HCT116 (cell line): ENCODE data around the gene SAMD9. TPM values are rescaled to one million over a fixed set of nuclear protein-coding genes. Genes with fewer than 3 reads are reported as not detected.

Experiments used
- ATAC-seq: fragments of 200-7000 bp; cut with Tn5 transposase; 2 replicates; pipeline ENCODE4 v1.9.1; 2020; ENCODE audit warnings: mild to moderate bottlenecking, moderate library complexity
- BruUV-seq: library from RNA; stranded (reverse); fragments of 400-500 nt; replicated peaks from 2 replicates; lab custom pipeline; 2021; lab: Mats Ljungman, UMichigan
- CTCF ChIA-PET: fragments of 300-600 bp; sonication (Branson Sonifier 250); formaldehyde crosslinking; loops from one replicate; lab custom pipeline; 2021; ENCODE audit warnings: antibody characterized with exemption; lab: Charles Lee
- POLR2A ChIA-PET: fragments of 300-600, 350-600 bp; sonication (Branson Sonifier 250); formaldehyde crosslinking; loops from one replicate; lab custom pipeline; 2021; ENCODE audit warnings: antibody characterized with exemption; lab: Charles Lee
- RAD21 ChIA-PET, 2 experiments: fragments of 300-600 bp; sonication (Branson Sonifier 250); formaldehyde crosslinking; loops; one replicate each; lab custom pipeline; 2023; ENCODE audit warnings: low total read pairs in 2 of 2; ENCODE audit not compliant: uncharacterized antibody in 2 of 2, unreplicated experiment in 2 of 2, low non-redundant PET in 1 of 2; lab: Charles Lee
- DNase-seq: peaks from one replicate; pipeline ENCODE4 v3.0.0-alpha.2; 2010; ENCODE audit warnings: low read depth, low spot score
- H2AFZ ChIP-seq: fragments of 200-600 bp; shearing (Covaris generic), sonication (generic); 2 replicates; pipeline ENCODE4 v1.6.1; 2017; ENCODE audit warnings: low read depth, mixed run types, mixed read lengths, antibody characterized with exemption, low read length; ENCODE audit not compliant: poor library complexity, severe bottlenecking
- H3K27ac ChIP-seq: 2 replicates; pipeline ENCODE4 v1.5.1; 2012; ENCODE audit warnings: low read depth, low read length
- H3K27me3 ChIP-seq: fragments of 200-600 bp; sonication (generic); 2 replicates; pipeline ENCODE4 v1.6.1; 2016; ENCODE audit warnings: mixed run types, low read length, mixed read lengths; ENCODE audit not compliant: insufficient read depth
- H3K36me3 ChIP-seq, 2 experiments: fragments of 200-500 bp in 1 of 2; fragments of 200-600 bp in 1 of 2; sonication (Bioruptor generic) in 1 of 2; sonication (generic) in 1 of 2; 2 replicates each; pipeline versions ENCODE4 v1.5.1 to v1.6.1; 2014 to 2016; ENCODE audit warnings: low read length in 2 of 2, inconsistent platforms in 1 of 2, mixed read lengths in 1 of 2, mixed run types in 1 of 2; ENCODE audit not compliant: insufficient read depth in 2 of 2, control insufficient read depth in 1 of 2
- H3K4me1 ChIP-seq, 2 experiments: fragments of 200-600 bp in 1 of 2; sonication (generic) in 1 of 2; 2 replicates each; pipeline versions ENCODE4 v1.5.1 to v1.6.1; 2012 to 2017; ENCODE audit warnings: low read length in 2 of 2, inconsistent platforms in 1 of 2, mild to moderate bottlenecking in 1 of 2, mixed read lengths in 1 of 2, mixed run types in 1 of 2, moderate library complexity in 1 of 2; ENCODE audit not compliant: insufficient read depth in 2 of 2, control insufficient read depth in 1 of 2
- H3K4me2 ChIP-seq: fragments of 200-600 bp; sonication (generic); 2 replicates; pipeline ENCODE4 v1.6.1; 2017; ENCODE audit warnings: mixed run types, low read length, mixed read lengths
- H3K4me3 ChIP-seq, 2 experiments: fragments of 200-600 bp in 1 of 2; sonication (generic) in 1 of 2; replicated peaks in 1 of 2; 2 replicates each; pipeline ENCODE4 v1.5.1; 2011 to 2016; ENCODE audit warnings: low read length in 2 of 2, control low read depth in 1 of 2, low read depth in 1 of 2, mild to moderate bottlenecking in 1 of 2, mixed read lengths in 1 of 2, mixed run types in 1 of 2
- H3K79me2 ChIP-seq: fragments of 200-600 bp; sonication (generic); 2 replicates; pipeline ENCODE4 v1.6.1; 2017; ENCODE audit warnings: mild to moderate bottlenecking, mixed run types, low read length, moderate library complexity, mixed read lengths; ENCODE audit not compliant: insufficient read depth
- H3K9ac ChIP-seq: fragments of 200-600 bp; sonication (generic); 2 replicates; pipeline ENCODE4 v1.6.1; 2016; ENCODE audit warnings: low read length, mixed read lengths
- H3K9me2 ChIP-seq: fragments of 200-600 bp; sonication (generic), shearing (Covaris generic); 2 replicates; pipeline ENCODE4 v1.6.1; 2017; ENCODE audit warnings: mixed run types, mild to moderate bottlenecking, moderate library complexity; ENCODE audit not compliant: insufficient read depth
- H3K9me3 ChIP-seq, 2 experiments: fragments of 200-500 bp in 1 of 2; fragments of 200-600 bp in 1 of 2; sonication (Bioruptor generic) in 1 of 2; sonication (generic) in 1 of 2; 2 replicates each; pipeline ENCODE4 v1.6.1; 2014 to 2017; ENCODE audit warnings: low read length in 2 of 2, mixed read lengths in 2 of 2, inconsistent platforms in 1 of 2, low read depth in 1 of 2, mild to moderate bottlenecking in 1 of 2, mixed run types in 1 of 2, moderate library complexity in 1 of 2; ENCODE audit not compliant: control insufficient read depth in 1 of 2, insufficient read depth in 1 of 2
- H4K20me1 ChIP-seq: fragments of 200-600 bp; sonication (generic), shearing (Covaris generic); 2 replicates; pipeline ENCODE4 v1.6.1; 2017; ENCODE audit warnings: mixed run types, mild to moderate bottlenecking, moderate library complexity; ENCODE audit not compliant: insufficient read depth
- CBX3 ChIP-seq: IDR thresholded peaks from 2 replicates; pipeline ENCODE4 v1.6.1; 2012; ENCODE audit warnings: low read depth
- CEBPB ChIP-seq: IDR thresholded peaks from 2 replicates; pipeline ENCODE4 v1.6.1; 2012; ENCODE audit warnings: low read depth
- EZH2 ChIP-seq: fragments of 200-600 bp; sonication (generic); IDR thresholded peaks from 2 replicates; pipeline ENCODE4 v1.6.1; 2017; ENCODE audit warnings: antibody characterized with exemption, mixed run types
- EZH2phosphoT487 ChIP-seq: fragments of 200-600 bp; IDR thresholded peaks from 2 replicates; pipeline ENCODE4 v1.6.1; 2018; ENCODE audit warnings: antibody characterized with exemption, borderline replicate concordance
- FOSL1 ChIP-seq: IDR thresholded peaks from 2 replicates; pipeline ENCODE4 v1.6.1; 2012; ENCODE audit warnings: low read depth
- JUND ChIP-seq: IDR thresholded peaks from 2 replicates; pipeline ENCODE4 v1.6.1; 2012
- POLR2A ChIP-seq: IDR thresholded peaks from 2 replicates; pipeline ENCODE4 v1.7.0; 2011; ENCODE audit warnings: borderline replicate concordance; ENCODE audit not compliant: insufficient read depth, insufficient read length; ENCODE audit errors: extremely low read depth
- RAD21 ChIP-seq: IDR thresholded peaks from 2 replicates; pipeline ENCODE4 v1.6.1; 2012; ENCODE audit warnings: low read depth, mild to moderate bottlenecking
- TCF7L2 ChIP-seq: IDR thresholded peaks from 2 replicates; pipeline ENCODE4 v1.7.0; 2011; ENCODE audit warnings: borderline replicate concordance, inconsistent platforms; ENCODE audit not compliant: insufficient read depth, insufficient read length; ENCODE audit errors: extremely low read depth
- YY1 ChIP-seq: IDR thresholded peaks from 2 replicates; pipeline ENCODE4 v1.6.1; 2011; ENCODE audit warnings: low read length, low read depth, moderate library complexity, mild to moderate bottlenecking; ENCODE audit not compliant: insufficient replicate concordance; ENCODE audit errors: extremely low read depth
- ZFX ChIP-seq: fragments of 450-650 bp; IDR thresholded peaks from 2 replicates; pipeline ENCODE4 v1.6.1; 2017
- intact Hi-C: fragments of 100-400 bp; cut with micrococcal nuclease; formaldehyde crosslinking; loops from 2 replicates; pipeline ENCODE4 v1.10.0; 2022
- total RNA-seq: library from RNA; stranded (reverse); gene quantifications from one replicate; pipeline ENCODE4 v1.2.1, GENCODE V29; 2021; ENCODE audit not compliant: unreplicated experiment
- TF ChIP-seq, protein P1 (sequence below): IDR thresholded peaks from 2 replicates; pipeline ENCODE4 v1.6.1; 2012

The SAMD9 gene
- total RNA-seq, 1 experiment from 2014 or later = 5.3 TPM

DNA sequence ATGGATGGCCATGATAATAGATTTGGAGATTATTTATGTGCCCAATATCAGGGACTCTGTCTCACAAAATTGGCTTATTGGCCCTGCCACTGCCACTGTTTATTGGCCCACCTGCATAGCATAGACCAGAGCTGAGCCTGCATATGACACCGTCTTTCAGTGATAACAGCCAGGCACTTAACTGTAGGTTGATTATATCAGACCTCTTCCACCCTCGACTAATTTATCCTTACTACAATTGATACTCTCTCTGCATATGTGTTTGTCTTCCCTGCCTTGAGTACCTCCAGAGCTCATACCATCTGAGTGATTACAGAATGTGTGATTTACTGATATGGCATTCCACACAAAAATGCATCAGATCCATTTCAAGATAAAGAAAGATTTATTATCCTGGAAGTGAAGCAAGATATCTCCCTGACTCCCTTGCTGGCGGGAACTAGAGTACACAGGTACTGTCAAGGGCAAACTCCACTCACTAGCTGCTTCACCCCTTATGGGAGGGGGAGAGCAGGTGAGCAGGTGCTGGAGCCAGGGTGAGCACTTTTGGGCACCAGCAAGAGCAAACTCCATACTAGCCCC is 43.5 kb upstream of the SAMD9 start:
- intact Hi-C loops = no loop called here
- POLR2A ChIA-PET = no interaction called here
- Histone ChIP-seq H3K4me3 (no peak overlapping the region), H3K4me1 (no peaks in the 10 kb centered on the region), H3K9ac (no peak overlapping the region), H4K20me1 (no peaks in the 10 kb centered on the region), H3K27me3 (no peaks in the 10 kb centered on the region), H3K9me3 (no peaks in the 10 kb centered on the region), H2AFZ (no peak overlapping the region), H3K4me2 (no peak overlapping the region), H3K36me3 (no peaks in the 10 kb centered on the region), H3K9me2 (no peaks in the 10 kb centered on the region), H3K79me2 (no peaks in the 10 kb centered on the region), H3K27ac (no peak overlapping the region)
- CTCF ChIA-PET = no interaction called here
- BruUV-seq = no TSS peak
- RAD21 ChIA-PET = no interaction called here
- no peak for ATAC-seq
- TF ChIP-seq CEBPB (no peak), FOSL1 (no peak), ZFX (no peak), RAD21 (no peak), JUND (no peak)
- no peak for DNase-seq

DNA sequence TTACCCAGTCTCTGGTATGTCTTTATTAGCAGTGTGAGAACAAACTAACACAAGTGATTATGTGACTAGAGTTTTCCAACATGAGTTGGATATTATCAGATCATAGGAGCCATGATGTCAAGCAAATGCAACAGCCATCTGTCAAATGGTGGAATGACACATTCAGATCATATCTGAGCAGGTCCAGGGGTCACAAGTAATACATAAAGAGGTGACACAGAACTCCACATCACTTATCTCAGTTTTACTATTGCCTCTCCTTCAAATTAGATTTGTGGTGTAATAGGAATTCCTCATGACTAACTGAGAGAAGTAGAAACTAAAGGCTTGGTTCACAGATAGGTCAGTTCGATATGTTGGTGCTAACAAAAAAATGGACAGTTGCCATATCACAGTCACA is 42.6 kb upstream of the SAMD9 start:
- H3K9ac ChIP-seq = no peak overlapping the region
- DNase-seq (no peak), ATAC-seq (no peak)

More for the DNA sequence above, 42.6 kb upstream of the SAMD9 start:
- H3K79me2 ChIP-seq = no peaks in the 10 kb centered on the region
- TF ChIP-seq ZFX = no peak
- no peak for TF ChIP-seq CBX3
- TF ChIP-seq POLR2A = no peak
- TF ChIP-seq RAD21 = no peak
- no peak for TF ChIP-seq YY1
- no peak for TF ChIP-seq EZH2
- TF ChIP-seq, protein P1, sequence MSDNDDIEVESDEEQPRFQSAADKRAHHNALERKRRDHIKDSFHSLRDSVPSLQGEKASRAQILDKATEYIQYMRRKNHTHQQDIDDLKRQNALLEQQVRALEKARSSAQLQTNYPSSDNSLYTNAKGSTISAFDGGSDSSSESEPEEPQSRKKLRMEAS = no peak
- no peak for TF ChIP-seq EZH2phosphoT487
- no peak for TF ChIP-seq TCF7L2
- H3K27me3 ChIP-seq = no peaks in the 10 kb centered on the region
- intact Hi-C loops = no loop called here
- no peaks in the 10 kb centered on the region for H3K9me2 ChIP-seq
- H3K36me3 ChIP-seq = no peaks in the 10 kb centered on the region
- H3K4me1 ChIP-seq = no peaks in the 10 kb centered on the region
- no peak overlapping the region for H3K4me3 ChIP-seq
- H3K4me2 ChIP-seq = no peak overlapping the region
- POLR2A ChIA-PET = no interaction called here
- no peaks in the 10 kb centered on the region for H4K20me1 ChIP-seq
- RAD21 ChIA-PET = no interaction called here
- H2AFZ ChIP-seq = no peak overlapping the region
- no peak overlapping the region for H3K27ac ChIP-seq
- no peaks in the 10 kb centered on the region for H3K9me3 ChIP-seq
- CTCF ChIA-PET = no interaction called here
- BruUV-seq = no TSS peak
